NCI-H2227 (cell line): ENCODE results near the gene TTYH2.

ENCODE experiments used
- DNase-seq: peaks from one replicate; lab custom pipeline; 2025; ENCODE audit not compliant: unreplicated experiment; lab: John Stamatoyannopoulos, UW

TTYH2 gene

GRCh38 chr17:74213861-74214391 is 555 bp downstream of the TTYH2 start:
- no peak for DNase-seq

GRCh38 chr17:74214484-74215341 is 1.3 kb downstream of the TTYH2 start:
- DNase-seq = no peak

GRCh38 chr17:74215342-74215727 is 2.0 kb downstream of the TTYH2 start:
- no peak for DNase-seq

GRCh38 chr17:74216505-74216904 is 3.1 kb downstream of the TTYH2 start:
- no peak for DNase-seq

- DNase-seq = no peak
Measured at GRCh38 chr17:74217037-74217730, 3.8 kb downstream of the TTYH2 start.

DNA sequence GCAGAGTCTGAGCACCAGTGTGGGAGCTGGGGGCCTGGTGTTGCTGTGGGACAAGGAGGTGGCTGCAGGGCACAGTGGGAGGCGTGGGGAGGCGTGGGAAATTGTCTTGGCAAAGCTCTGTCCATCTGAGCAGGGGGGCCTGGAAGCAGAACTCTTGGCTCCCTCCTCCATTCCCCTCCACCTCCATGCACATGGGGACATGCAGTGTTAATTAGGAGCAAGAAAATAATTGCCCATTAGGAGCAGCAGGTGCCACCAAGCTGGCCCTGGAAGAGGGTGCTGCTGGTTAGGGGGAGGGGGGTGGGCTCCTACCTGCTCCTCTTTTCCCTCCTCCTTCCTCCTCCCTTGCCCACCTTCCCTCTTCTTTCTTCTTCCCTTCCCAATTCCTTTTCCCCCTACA is 4.5 kb downstream of the TTYH2 start:
- DNase-seq = no peak

DNA sequence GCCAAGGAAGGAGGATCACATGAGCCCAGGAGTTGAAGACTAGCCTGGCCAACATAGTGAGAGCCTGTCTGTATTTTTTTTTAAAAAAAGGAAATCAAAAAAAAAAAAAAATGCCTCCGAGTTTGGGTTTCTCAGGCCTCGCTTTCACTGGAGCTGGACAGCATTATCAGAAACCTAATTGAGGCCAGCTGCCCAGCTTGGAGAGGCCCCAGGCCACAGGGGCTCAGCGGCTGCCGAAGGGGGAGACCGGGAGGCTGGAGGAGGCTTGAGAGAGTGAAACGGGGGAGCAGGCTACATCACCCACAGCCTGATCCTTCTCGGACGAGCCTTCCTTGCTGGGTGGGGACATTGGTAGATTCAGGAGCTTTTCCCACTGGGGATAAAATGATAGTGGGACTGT is 5.1 kb downstream of the TTYH2 start:
- no peak for DNase-seq

DNA sequence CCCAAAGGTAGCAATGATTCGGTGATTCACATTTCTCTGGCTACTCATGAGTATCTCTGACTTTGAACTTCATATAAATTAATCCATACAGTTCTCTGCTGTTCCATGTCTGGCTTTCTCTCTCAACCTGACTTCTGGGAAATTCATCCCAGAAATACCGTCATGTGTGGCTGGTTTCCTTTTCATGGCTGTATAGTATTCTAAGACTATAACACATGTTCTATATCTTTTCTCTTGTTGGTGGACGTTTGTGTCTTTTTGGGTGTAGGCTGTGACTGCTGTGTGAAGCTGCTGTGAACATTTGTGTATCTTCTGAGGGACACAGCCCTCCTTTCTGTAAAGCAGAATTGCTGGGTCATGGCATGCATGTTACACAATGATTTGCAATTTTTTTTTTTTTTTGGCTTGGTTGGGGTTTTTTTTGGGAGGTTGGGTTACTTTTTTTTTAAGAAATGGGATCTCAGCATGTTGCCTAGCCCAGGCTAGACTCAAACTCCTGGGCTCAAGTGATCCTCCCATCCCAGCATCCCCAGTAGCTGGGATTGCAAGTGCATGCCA is 6.3 kb downstream of the TTYH2 start:
- DNase-seq = no peak

- DNase-seq = no peak
Measured at GRCh38 chr17:74220219-74220618, 6.8 kb downstream of the TTYH2 start.

GRCh38 chr17:74220946-74221818 is 7.8 kb downstream of the TTYH2 start:
- no peak for DNase-seq

DNA sequence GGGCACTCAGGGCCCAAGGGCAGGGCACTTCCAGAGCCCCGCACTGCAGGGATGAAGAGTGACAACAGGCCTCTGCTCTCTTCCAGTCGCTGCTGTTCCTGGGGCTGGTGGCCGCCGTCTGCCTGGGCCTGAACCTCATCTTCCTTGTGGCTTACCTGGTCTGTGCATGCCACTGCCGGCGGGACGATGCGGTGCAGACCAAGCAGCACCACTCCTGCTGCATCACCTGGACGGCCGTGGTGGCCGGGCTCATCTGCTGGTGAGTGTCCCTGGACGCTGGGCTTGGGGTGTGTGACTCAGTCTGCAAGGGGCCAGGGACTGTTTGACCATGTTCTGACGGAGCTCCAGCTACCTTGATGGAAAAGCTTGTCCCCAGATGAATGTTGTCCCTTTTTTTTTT is 9.0 kb downstream of the TTYH2 start:
- no peak for DNase-seq

GRCh38 chr17:74223901-74224300 is 10.5 kb downstream of the TTYH2 start:
- no peak for DNase-seq

- no peak for DNase-seq
Measured at GRCh38 chr17:74224959-74225725, 11.8 kb downstream of the TTYH2 start.

- DNase-seq = no peak
Measured at GRCh38 chr17:74226252-74226651, 12.9 kb downstream of the TTYH2 start.

DNA sequence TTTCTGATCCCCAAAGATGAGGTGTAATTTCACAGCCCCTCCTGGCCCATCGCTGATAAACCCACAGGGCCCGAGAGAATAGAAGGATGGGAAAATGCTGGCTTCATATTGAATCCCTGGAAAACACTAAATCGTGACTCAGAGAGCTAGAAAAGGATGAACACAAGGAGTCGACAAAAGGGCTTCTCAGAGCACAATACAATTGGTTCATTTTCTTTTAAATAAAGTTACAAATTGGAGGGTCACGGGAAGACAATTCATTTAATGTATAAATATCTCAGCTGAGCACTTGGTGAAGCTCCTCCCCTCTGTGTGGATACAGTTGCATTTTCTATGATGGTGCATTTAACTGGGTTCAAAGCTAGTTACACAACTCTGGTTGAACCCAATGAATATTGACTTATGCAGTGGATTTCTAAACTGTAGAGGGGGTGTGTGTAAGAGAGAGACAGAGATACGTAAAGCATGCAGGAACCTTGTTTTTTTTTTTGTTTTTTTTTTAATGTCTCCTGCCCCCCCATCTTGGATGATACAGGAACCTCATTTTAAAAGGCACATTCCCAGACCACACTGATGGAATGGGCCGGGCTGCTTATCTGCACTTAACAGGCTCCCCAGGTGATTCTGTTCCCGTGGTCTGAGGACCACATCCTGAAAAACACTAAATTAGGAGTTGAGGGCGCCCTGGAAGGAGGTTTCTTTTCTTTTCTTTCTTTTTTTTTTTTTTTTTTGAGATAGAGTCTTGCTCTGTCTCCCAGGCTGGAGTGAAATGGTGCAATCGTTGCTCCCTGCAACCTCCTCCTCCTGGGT is 14.1 kb downstream of the TTYH2 start:
- DNase-seq = no peak

- DNase-seq = no peak
Measured at GRCh38 chr17:74228306-74228978, 15.1 kb downstream of the TTYH2 start.

- peak; percentile 17 for DNase-seq
Measured at GRCh38 chr17:74230896-74231295, 17.5 kb downstream of the TTYH2 start.

DNA sequence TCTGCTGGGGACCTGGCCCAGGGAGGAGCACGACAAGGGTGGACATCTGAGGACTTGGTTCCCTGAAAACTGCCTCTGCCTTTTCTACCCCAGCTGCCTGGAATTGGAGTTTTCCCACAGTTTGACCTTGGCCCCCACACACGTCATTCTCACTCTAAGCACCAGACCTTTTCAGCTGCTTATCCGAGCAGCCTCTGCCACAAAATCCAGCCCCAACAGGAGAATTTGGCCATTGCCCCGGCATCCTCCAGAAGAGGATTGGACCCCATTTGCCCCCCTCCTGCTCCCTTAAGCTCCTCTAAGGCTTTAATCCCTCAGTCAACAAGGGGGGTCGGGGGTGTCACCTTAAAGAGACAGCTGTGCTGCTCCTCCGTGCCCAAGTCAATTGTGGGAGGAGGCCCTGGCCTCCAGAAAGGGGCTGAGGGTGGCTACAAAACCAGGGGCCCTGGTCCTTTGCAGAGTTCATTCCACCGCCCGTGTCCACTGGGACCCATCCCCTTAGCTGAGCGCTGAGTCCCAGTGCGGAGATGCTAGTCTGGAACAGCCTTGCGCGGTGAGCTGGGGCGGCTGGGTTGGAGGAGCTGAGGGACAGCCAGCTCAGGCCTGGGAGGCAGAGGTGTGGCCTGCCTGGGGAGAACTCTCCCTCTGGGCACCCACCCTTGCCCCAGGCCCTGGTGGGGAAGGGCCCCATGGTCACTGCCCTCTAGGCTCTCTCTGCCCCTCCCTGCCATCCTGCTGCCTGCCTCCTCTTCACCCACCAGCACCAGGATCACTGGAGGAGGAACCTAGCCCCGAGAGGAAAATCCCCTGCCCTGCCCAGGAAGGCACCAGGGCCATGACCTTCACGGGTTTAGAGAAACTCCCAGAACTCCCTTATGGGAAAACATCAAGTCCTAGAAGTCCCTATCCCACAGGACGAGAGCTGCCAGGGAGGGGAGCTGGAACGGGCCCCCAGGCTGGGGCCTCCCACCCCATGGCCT is 18.8 kb downstream of the TTYH2 start:
- no peak for DNase-seq
